K562 (cell line): ENCODE data around the gene RFESD. TPM values are rescaled to one million over a fixed set of nuclear protein-coding genes. Genes with fewer than 3 reads are reported as not detected.

Experiments
- C11orf30 ChIP-seq: fragments of 450-650 bp; IDR thresholded peaks from 2 replicates; pipeline ENCODE4 v1.6.1; 2016; ENCODE audit warnings: low read depth, mild to moderate bottlenecking
- CTBP1 ChIP-seq: fragments of 450-650 bp; IDR thresholded peaks from 2 replicates; pipeline ENCODE4 v1.6.1; 2016; ENCODE audit warnings: borderline replicate concordance
- DPF2 ChIP-seq: fragments of 450-650 bp; IDR thresholded peaks from 2 replicates; pipeline ENCODE4 v1.6.1; 2016
- GTF3C2 ChIP-seq: IDR thresholded peaks from 3 replicates; pipeline ENCODE4 v1.6.1; 2011; ENCODE audit warnings: borderline replicate concordance, mild to moderate bottlenecking, moderate library complexity; ENCODE audit not compliant: insufficient read length; ENCODE audit errors: extremely low read depth
- MAFG ChIP-seq: fragments of 450-650 bp; conservative IDR thresholded peaks from 2 replicates; pipeline ENCODE4 v1.6.1; 2016; ENCODE audit warnings: missing genetic modification characterization, missing compliant biosample characterization
- MLLT1 ChIP-seq, 2 experiments: fragments of 450-650 bp; IDR thresholded peaks; 2 replicates each; pipeline ENCODE4 v1.6.1; 2016
- SMARCB1 ChIP-seq: IDR thresholded peaks from 2 replicates; pipeline ENCODE4 v1.6.1; 2011; ENCODE audit warnings: improper control_type of control experiment, low read depth; ENCODE audit not compliant: insufficient read length
- SMARCC2 ChIP-seq: fragments of 450-650 bp; IDR thresholded peaks from 2 replicates; pipeline ENCODE4 v1.6.1; 2017; ENCODE audit warnings: antibody characterized with exemption, moderate library complexity, mild to moderate bottlenecking, low read depth
- SMARCE1 ChIP-seq: fragments of 450-650 bp; IDR thresholded peaks from 2 replicates; pipeline ENCODE4 v1.7.1; 2016; ENCODE audit warnings: mild to moderate bottlenecking
- ZBTB40 ChIP-seq, 2 experiments: fragments of 450-650 bp in 1 of 2; sonication (generic) in 1 of 2; formaldehyde crosslinking in 1 of 2; IDR thresholded peaks; 2 replicates each; pipeline versions ENCODE4 v1.7.1 to v1.9.0; 2016 to 2022; ENCODE audit warnings: inconsistent platforms in 1 of 2, mild to moderate bottlenecking in 1 of 2, missing genetic modification reagents in 1 of 2
- ZC3H8 ChIP-seq: fragments of 450-650 bp; IDR thresholded peaks from 2 replicates; pipeline ENCODE4 v1.6.1; 2017
- ZFP91 ChIP-seq: sonication (generic); formaldehyde crosslinking; IDR thresholded peaks from 2 replicates; pipeline ENCODE4 v1.8.0; 2022; ENCODE audit warnings: mild to moderate bottlenecking, missing genetic modification reagents
- ZKSCAN3 ChIP-seq: fragments of 250-450 bp; sonication (Bioruptor Pico); IDR thresholded peaks from 2 replicates; pipeline ENCODE4 v1.4.0; 2020
- polyA plus RNA-seq, 8 experiments: library from polyadenylated mRNA; depleted of rRNA in 4 of 8; stranded (reverse) in 5 of 8; unstranded in 3 of 8; fragments of >200 nt; fragmentation: Nextera tagmentation in 2 of 8; fragmentation: Illumina TruSeq in 1 of 8; extraction: Ambion mirVana in 2 of 8; extraction: Trizol in 1 of 8; gene quantifications; 2 replicates each; pipeline versions ENCODE4 v1.2.1 to v1.2.3, GENCODE V29; 2011 to 2014; ENCODE audit warnings: inconsistent platforms in 1 of 8, missing spikeins in 1 of 8
- total RNA-seq, 7 experiments: library from RNA; depleted of rRNA in 6 of 7; stranded (reverse); fragments of >200 nt in 6 of 7; fragmentation: Illumina TruSeq in 2 of 7; extraction: Trizol in 2 of 7; gene quantifications; 2 replicates each; pipeline versions ENCODE4 v1.2.1 to v1.2.3, GENCODE V29; 2011 to 2021; ENCODE audit warnings: low replicate concordance in 1 of 7

The RFESD gene
- total and polyA plus RNA-seq, 9 of the 15 experiments (the other 6 are each of a cell fraction or from before 2014, with no cell fraction given): 62.3 to 600 (median 140) TPM

- TF ChIP-seq ZBTB40 (IDR thresholded peaks at IDR 0.05) (0 out of 2 replicates have a peak, but pooled peaks have one; percentile 13), ZBTB40 (CRISPR knock-in tag; IDR thresholded peaks at IDR 0.05) (no peak), C11orf30 (peak; percentile 25; the same call in 1 of the 2 replicates), DPF2 (peak; percentile 39; the same call in 1 of the 2 replicates), SMARCB1 (no peak), ZFP91 (no peak), MLLT1 (IDR thresholded peaks at IDR 0.05) (peak in 1 of 2 experiments; percentile 70; a peak in 1 of 4 replicates), ZC3H8 (0 out of 2 replicates have a peak, but pooled peaks have one; percentile 62), MAFG (tag) (0 out of 2 replicates have a peak, but pooled peaks have one; percentile 17), CTBP1 (0 out of 2 replicates have a peak, but pooled peaks have one; percentile 16), ZKSCAN3 (CRISPR knock-in tag) (no peak), GTF3C2 (no peak), SMARCC2 (0 out of 2 replicates have a peak, but pooled peaks have one; percentile 21), SMARCE1 (0 out of 2 replicates have a peak, but pooled peaks have one; percentile 20)
These were observed 60.5 kb downstream of the RFESD start (continued) for GRCh38 chr5:95707055-95707454.
